GM19324 (cell line): Measurements from ENCODE around the gene SPTBN1.

Experiments
- ATAC-seq: cut with Tn5 transposase; IDR thresholded peaks from one replicate; pipeline ENCODE4 v1.9.1; 2021; ENCODE audit warnings: mild to moderate bottlenecking, moderate library complexity; ENCODE audit not compliant: unreplicated experiment, low FRiP score

The SPTBN1 gene

DNA sequence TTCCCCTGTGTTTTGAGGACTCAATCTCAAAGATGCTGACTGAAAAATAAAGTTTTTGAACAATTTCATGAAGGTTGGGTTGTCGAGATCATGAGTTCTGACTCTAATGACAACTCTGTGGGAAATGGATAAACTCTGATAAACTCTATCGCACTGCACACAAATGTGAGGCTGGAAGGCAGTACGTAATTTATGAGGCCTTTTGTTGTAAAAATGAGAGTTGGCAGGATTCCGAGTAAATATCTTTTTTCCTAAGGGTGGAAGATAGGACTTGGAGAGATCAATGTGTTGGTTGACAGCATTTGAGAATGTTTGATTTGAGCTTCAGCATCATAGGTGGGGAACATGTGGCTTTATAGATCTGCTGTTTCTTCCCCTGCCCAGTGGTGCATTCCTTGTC, 90.4 kb downstream of the SPTBN1 start:
- peak; percentile 2 for ATAC-seq

DNA sequence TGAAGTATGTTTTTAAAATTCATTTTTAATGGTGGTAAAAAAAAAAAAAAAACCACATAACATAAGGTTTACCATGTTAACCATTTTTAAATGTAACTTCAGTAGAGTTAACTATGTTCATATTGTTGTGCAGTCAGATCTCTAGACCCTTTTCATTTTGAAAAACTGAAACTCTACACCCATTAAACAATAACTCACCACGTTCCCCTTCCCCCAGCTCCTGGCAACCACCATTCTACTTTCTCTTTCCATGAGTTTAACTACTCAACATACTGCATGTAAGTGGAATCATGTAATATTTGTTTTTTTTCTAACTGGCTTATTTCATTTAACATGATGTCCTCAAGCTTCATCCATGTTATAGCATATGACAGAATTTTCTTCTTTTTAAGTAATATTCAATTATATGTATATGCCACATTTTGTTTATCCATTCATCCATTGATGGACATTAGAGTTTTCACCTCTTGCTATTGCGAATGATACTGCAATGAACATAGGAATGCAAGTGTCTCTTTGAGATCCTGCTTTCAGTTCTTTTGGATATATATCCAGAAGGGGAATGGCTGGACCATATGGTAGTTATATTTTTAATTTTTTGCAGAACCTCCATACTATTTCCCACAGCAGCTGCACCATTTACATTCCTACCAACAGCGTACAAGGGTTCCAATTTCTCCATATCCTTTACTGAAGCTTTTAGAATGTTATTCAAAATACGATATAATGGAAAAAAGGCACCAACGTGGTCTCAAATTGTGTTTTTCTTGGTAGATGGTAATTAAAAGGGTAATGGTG, 91.0 kb downstream of the SPTBN1 start:
- peak; percentile 48 for ATAC-seq

DNA sequence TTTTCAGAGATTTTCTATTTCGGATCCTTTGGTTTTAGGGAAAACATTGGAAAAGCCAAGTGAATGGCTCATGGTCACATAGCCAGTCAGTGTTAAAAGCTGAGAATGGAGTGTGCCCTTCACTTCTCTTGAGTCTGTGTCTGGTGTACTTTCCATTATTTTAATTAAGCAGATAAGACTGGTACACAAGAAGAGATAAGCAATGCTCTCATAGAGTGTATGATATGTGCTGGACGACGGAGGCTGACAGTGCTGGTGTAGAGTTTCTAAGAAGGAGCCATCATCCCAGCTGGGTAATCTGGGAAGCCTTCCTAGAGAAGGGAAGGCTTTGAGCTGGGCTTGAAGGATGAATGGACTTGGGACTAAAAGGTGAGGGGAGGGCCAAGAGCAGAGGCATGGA, 93.3 kb downstream of the SPTBN1 start:
- ATAC-seq, result no peak

DNA sequence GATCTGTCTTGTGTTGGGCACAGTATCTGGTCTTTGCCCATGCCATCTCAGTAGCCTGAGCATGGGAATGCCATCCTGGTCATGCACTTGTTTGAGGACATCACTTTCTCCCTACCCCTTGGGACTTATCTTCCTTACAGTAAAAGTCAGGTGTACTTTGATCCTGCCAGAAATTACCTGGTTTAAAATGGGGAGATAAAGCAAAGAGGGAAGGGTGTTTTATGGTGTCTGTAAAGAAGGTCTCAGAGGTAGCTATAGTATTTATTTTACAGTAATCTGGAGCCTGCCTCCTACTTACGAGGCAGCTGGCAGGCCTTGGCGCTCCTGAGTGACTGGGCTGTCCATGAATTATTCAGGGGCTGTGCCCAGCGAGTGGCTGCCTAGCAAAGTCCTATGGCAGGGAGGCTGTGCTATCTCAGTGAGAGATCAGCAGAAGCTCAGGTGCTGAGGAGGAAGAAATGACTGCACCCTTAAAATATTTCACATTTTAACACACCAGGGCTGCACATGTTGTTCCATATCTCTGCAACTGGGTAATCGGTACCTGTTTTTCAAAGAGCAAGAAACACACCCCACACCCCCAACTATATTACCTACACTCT, 93.9 kb downstream of the SPTBN1 start:
- ATAC-seq, result no peak

DNA sequence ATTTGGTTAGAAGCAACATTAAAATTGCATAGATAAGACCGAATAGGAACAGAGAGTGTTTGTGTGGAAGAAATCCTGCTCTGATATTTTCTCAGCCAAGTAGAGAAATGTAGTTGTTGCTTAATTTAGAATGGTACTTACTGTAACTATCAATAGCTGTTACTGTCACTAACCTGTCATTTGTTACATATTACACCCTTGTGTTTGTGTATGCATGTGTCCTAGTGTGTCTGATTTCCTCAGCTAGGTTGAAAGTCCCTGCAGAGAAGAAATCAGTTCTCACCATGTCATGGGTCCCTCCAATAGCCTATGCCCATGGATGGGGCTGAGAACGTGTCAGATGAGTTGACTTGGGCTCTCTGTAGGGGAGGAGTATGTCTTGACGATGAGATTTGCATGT, 94.4 kb downstream of the SPTBN1 start:
- ATAC-seq, result no peak

DNA sequence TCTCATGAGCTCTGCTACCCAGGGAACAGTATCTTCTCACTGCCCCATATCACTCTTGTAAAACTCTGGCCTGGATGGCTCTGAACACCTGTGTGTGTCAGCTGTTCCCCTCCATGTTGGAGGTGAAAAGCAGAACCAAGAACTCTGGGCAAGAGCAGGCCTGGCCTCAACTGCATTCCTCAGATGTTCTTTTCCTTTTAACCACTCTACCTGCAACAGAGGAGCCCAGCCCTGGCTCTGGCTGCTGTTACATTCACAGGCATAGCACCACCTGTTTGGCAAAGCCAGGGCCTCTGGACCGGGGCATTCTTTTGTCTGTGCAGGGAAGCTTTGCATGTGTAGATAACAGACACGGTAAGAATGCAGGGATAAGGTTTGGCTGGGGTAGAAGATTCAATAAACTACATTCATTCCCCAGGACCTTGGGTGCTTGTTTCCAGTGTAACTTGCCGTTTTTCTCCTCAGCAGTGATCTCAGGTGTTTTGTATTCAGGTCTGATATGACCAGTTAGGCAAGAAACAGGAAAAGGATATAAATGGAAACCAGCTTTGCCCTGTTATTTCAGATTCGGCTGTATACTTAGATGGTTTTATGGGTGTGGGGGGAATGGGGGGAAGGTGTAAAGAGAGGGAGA, 95.1 kb downstream of the SPTBN1 start:
- peak; percentile 53 for ATAC-seq

DNA sequence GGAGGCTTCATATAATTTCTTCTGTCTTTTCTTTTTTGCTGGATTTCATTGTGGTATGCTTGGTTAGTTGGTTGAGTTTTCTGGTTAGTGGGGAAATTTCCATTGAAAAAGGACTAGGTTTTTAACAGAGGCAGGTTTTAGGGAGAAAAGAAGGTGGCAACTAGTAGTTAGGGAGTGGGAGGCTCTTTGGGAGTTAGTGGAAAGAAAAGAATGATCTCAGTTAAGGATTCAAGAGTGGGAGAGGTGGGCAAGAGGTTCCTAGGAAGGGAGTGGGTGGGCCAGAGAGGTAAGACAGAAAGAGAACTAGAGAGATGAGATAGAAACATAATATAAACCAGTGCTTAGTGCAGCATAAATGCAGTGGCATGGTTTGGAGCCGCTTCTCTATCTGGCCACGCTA, 96.9 kb downstream of the SPTBN1 start:
- ATAC-seq, result no peak

DNA sequence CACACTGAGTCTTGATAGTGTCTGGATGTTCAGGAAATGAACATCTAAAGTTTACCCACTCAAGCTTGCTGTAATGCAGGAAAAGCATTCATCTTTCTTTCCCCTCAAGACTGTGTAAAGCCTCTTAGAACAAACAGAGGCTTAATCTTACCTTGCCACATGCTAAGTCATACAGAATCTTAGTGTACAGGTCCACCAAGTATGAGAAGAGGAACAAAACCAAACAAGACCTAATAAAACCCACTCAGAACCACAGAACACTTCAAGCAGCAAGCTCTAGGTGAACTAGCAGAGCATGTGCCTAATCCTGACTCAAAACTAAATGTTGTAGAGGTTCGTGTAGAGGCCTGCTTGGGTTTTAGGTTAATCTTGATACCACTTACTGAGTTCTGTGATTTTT, 97.6 kb downstream of the SPTBN1 start:
- no peak for ATAC-seq

DNA sequence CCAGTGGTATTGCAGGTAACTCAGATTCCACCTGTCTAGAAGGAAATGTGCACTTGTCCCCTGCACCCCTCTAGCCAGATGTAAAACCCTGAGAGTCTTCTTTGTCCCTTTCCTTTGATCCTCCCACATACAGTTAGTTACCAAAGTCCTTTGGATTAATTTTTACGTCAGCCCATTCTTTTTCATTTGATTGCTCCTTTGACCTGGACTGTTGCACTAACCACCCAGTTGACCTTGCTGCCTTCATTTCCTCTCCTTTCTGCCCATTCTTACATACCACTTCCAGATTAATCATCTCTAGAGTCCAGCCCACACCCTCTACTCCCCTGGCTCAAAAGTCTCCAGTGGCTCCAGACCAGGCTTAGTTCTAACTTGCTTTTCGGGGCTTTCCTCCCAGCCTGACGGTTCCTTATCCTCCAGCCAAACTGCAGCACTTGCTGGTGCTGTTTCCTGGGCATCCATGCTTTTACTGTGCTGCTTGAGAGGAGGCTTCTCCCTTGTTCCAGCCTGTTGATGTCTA, 99.3 kb downstream of the SPTBN1 start:
- ATAC-seq, result no peak

DNA sequence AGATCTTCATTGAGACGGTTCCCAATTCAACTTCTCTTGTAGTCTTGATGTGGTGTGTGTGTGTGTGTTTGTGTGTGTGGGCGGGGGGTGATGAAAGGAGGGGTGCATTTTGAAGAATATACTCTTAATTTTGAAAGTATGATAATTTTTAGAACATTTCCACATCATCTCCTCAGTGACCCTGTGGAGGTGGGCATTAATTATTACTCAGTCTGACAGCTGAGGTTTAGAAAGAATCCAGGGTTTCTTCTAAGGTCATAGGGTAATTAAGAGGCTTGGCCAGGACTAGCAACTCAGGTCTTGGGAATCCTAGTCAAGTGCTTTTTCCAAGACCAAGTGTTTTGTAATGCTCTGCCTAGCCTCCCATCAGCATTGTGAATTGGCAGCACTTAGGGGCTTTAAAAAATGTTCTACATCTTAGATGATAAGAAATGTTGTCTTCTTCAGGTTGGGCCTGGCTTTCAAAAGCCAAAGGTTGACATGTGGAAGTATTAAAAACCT, 100.5 kb downstream of the SPTBN1 start:
- ATAC-seq, result no peak

DNA sequence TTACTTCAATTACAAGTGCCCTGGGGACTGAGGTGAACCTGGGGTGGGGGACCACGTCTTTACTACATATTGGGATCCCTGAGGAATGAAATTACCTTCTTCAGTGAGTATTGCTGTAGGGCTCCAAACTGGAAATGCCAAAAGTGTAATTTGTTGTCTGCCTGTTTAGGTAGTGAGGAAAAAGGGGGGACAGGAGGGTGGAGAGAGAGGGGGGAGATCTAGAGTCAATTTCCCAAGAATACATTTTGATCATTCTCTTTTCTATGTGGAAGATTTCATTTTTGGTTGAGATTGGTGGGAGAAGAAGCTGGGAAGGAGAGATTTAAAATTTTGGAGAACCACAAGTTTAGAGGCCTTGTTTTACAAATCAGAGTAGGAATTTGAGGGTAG, 101.1 kb downstream of the SPTBN1 start:
- ATAC-seq, result no peak

DNA sequence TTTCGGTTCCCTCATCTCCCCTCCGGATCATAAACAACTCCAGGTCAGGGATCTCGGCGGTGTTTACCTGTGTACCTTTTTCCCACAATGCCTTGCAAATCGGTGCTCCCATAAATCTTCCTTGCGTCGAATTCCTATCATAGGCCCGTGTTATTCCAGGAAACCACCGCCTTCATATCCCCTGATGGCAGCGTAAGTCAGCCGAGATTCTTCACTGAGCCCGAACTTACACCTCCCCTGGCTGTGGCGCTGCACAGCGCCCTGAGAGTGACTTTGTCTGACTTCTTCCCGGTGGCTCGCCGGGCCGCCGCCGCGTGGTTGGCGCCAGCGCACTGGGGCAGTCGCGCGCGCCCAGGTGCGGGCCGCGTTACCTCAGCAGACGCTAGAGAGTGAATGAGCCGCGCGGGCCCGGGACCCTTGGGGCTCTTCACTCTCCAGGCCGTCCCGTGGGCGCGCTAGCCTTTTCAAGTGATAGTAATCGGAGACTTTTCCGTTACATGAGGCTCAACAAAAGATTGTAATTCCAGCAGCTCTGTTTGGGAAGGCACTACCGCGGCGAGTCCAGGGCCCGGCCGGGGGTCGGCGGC, 101.6 kb downstream of the SPTBN1 start:
- ATAC-seq, result peak; percentile 58

DNA sequence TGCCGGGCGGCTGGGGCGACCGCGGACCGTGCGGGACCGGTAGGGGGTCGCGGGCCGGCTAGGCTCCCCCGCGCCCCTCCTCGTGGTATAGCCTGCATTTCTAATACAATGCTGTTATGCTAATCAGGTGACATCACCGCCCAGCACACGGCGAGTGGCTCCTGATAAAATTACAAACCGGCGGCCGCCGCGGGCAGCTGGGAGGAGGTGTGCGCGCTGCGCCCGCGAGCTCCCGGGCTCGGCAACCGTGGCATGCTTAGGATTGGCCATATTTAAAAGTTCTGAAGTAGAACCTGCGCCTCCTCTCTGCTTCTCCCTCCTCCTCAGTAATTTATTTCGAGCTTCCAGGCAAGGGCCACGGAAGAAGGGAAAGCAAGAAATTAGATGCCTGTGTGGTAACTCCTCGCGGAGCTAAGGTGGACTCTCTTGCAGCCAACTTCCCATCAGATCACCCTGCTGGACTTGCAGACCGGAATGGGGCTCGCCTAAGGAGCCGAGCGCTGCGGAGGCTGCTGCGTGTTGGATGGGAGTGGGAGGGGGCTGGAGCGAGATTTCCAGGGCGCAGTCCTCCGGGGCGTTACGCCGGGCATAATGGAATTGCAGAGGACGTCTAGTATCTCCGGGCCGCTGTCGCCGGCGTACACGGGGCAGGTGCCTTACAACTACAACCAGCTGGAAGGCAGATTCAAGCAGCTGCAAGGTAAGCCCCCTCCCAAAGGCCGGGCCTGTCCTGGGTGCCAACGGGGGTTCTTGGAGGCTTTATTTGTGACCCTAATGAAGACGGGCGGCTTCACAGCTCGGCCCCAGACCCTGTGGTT, 102.3 kb downstream of the SPTBN1 start:
- peak; percentile 60 for ATAC-seq

DNA sequence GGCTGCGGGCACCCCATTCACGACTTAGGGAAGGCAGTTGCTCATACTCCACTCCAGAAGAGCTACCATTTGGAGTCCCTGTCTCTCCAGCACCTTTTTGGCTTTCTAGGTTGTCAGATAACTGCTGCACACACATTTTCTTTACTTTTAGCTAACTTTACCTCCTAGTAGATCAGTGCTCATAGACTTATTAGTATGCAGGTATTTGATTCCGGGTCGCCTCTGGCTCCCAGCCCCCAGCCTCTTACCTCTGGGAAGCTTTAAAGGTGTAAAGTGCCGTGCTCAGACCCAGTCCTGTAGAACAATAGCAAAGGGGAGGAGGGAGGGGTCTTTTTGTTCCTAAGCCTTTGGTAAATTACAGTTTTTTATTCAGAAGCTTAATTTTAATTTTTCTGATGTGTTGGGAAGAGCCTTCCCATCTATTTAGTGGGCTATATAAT, 102.9 kb downstream of the SPTBN1 start:
- ATAC-seq, result no peak

DNA sequence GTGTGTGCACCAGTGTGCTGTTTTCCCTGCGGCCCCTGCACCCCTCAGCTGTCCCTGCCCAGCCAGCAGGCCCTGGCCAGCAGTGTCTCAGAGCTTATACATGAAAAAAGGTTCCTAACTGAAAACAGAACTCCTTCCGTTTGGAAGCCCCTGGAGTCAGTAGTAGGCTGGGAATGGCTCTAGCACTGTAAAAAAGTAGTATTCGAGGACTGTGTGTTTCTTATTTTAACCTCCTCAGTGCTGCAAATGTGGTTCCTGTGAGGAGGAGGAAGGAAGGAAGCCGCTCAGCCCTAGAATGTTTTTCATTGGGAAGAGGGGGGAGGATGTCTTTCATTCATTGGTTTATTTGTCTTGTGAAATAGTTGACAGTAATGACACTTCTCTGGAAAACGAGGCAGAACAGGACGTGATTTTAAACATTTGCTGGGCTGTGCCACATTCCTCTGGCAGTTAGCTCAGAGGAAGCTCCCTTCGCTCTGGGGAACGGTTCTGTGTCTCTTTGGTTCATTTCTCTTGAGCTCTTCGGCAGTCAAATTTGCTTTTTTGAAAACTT, 103.5 kb downstream of the SPTBN1 start:
- ATAC-seq, result no peak

DNA sequence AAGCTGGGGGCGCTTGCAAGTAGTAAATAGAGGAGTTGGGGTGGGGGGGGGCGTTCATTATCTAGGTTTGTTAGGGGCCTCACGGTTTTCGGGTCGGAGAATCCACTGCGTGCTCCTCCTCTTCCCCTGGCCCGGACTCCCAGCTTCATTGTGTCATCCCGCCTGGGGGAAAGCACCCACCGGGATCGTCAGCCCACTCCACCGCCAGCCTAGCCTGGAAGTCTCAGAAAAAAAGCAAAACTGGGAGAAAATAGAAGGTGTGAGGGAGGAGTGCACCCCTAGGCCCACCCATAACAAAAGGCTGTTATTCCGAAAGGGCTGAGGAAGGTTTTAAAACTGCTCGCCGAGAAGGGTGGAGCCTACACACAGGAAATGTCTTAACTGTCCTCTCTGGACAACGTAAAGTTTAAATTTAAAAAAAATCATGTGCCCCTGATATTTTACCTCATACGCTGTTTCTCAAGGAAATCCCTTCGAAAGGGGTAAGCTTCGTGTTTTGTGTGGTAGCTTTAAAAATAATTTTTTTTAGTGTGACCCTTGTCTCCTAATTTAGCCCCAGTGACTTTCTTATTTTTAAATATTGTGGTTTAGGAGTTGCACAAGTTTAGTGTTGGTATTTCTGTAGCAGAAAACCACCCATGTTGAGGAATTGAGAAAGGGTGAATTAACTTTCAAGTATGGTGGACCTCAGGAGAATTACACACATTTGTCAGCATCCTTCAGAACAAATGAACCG, 104.2 kb downstream of the SPTBN1 start:
- ATAC-seq, result peak; percentile 25

DNA sequence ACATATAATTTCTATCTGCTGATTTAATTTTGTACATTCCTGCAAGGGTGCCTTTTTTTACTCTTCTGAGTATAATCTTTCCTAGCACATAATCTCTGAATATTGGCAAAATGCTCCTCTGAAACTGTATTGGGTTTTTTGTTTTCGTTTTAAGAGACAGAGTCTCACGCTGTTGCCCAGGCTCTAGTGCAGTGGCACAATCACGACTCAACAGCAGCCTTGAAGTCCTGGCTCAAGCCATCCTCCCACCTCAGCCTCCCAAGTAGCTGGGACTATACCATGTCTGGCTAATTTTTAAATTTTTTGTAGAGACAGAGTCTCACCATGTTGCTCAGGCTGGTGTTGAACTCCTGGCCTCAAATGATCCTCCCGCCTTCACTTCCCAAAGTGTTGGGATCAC, 104.9 kb downstream of the SPTBN1 start:
- no peak for ATAC-seq

DNA sequence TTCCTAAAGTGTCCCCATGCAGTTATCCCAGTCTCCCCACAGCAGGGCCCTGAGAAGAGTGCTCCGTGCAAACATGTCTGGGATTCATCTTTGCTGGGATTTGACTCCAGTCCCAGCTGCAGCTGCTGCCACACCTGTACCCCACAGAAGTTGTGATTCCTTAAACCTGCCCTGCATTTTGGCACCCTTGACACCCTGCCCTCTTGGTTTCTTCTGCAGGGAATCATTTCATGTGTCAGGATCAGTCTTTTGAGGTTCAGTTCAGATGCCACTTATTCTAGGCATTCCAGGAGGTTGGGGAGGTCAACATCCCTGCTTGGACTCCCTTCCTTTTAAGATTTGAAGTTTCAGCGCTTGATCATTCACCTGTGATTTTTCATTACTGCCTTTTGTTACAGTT, 108.3 kb downstream of the SPTBN1 start:
- ATAC-seq, result no peak

DNA sequence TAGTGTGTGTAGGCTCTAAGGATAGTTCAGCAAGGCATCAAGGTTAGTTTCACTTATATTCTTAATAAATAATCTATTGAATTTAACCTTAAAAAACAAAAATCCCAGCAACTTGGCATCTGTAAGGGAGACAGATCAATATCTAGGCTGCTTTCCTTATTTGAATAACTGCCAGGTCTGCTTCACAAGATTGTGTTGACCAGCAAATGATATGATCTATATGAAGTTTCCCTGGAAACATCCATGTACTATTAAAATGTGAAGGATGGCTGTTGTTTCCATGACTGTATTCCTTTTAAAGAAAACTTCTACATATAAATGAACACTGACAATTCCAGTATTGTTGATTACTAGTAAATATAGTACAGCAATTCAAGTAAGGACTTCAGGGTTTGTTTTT, 109.4 kb downstream of the SPTBN1 start:
- ATAC-seq, result no peak
